Fibroblast of skin of back (primary cell): Measurements from ENCODE around the gene KLHDC1.

Experiments used
- DNase-seq: peaks from one replicate; pipeline ENCODE4 v3.0.0-alpha.2; 2013

The KLHDC1 gene

GRCh38 chr14:49783394-49784014 lies 90.6 kb downstream of the KLHDC1 start:
- DNase-seq, result no peak

GRCh38 chr14:49786315-49786714 lies 93.4 kb downstream of the KLHDC1 start:
- DNase-seq, result no peak

GRCh38 chr14:49792618-49793017 lies 99.7 kb downstream of the KLHDC1 start:
- DNase-seq, result no peak

- DNase-seq, result no peak
Measured at GRCh38 chr14:49796025-49796424, 103.1 kb downstream of the KLHDC1 start.
